Smooth muscle cell (in vitro differentiated cells): ENCODE data around the gene USP5. TPM values are rescaled to one million over a fixed set of nuclear protein-coding genes. Genes with fewer than 3 reads are reported as not detected.
A peak's percentile ranks its signal among the peaks of the same experiment; 100 is the strongest.

Source experiments
- DNase-seq: peaks from one replicate; lab custom pipeline; 2025; ENCODE audit not compliant: unreplicated experiment; lab: John Stamatoyannopoulos, UW
- H2AFZ ChIP-seq: fragments of 200-600 bp; sonication (generic); 2 replicates; pipeline ENCODE4 v1.6.0; 2016; ENCODE audit warnings: antibody characterized with exemption, low read depth, mild to moderate bottlenecking
- H3F3A ChIP-seq: fragments of 200-600 bp; sonication (generic); 2 replicates; pipeline ENCODE4 v1.6.0; 2017; ENCODE audit warnings: antibody characterized with exemption, low read depth
- H3K27ac ChIP-seq: fragments of 200-600 bp; sonication (generic); 2 replicates; pipeline ENCODE4 v1.5.1; 2016; ENCODE audit warnings: low read depth, mild to moderate bottlenecking
- H3K27me3 ChIP-seq: fragments of 200-600 bp; sonication (generic); 2 replicates; pipeline ENCODE4 v1.6.1; 2016; ENCODE audit warnings: low read depth, mild to moderate bottlenecking
- H3K36me3 ChIP-seq: fragments of 200-600 bp; sonication (generic); 2 replicates; pipeline ENCODE4 v1.5.1; 2016; ENCODE audit warnings: low read depth
- H3K4me1 ChIP-seq: fragments of 200-600 bp; sonication (generic); 2 replicates; pipeline ENCODE4 v1.5.1; 2016; ENCODE audit warnings: low read depth
- H3K4me2 ChIP-seq: fragments of 200-600 bp; sonication (generic); 2 replicates; pipeline ENCODE4 v1.6.0; 2016; ENCODE audit warnings: mild to moderate bottlenecking
- H3K4me3 ChIP-seq: fragments of 200-600 bp; sonication (generic); 2 replicates; pipeline ENCODE4 v1.5.1; 2016; ENCODE audit warnings: mild to moderate bottlenecking
- H3K79me2 ChIP-seq: fragments of 200-600 bp; sonication (generic); 2 replicates; pipeline ENCODE4 v1.6.0; 2016; ENCODE audit warnings: low read depth, mild to moderate bottlenecking
- H3K9ac ChIP-seq: fragments of 200-600 bp; sonication (generic); 2 replicates; pipeline ENCODE4 v1.6.0; 2016; ENCODE audit warnings: low read depth
- H3K9me3 ChIP-seq: fragments of 200-600 bp; sonication (generic); replicated peaks from 2 replicates; pipeline ENCODE4 v1.5.1; 2016; ENCODE audit warnings: low read depth
- H4K20me1 ChIP-seq: fragments of 200-600 bp; sonication (generic); 2 replicates; pipeline ENCODE4 v1.6.0; 2016; ENCODE audit warnings: low read depth
- CTCF ChIP-seq: fragments of 200-600 bp; sonication (generic); IDR thresholded peaks from 2 replicates; pipeline ENCODE4 v1.5.1; 2017; ENCODE audit warnings: borderline replicate concordance, mild to moderate bottlenecking, antibody characterized with exemption; ENCODE audit not compliant: insufficient read depth, poor library complexity, severe bottlenecking
- WGBS: methylation state at CpG from one replicate; pipeline ENCODE4 v1.1.7; 2016; ENCODE audit warnings: low lambda C conversion rate; 5-methylcytosine and 5-hydroxymethylcytosine counted together
- polyA plus RNA-seq: library from polyadenylated mRNA; unstranded; fragments of >200 nt; fragmentation: Nextera tagmentation; extraction: Ambion mirVana; gene quantifications from 2 replicates; pipeline ENCODE4 v1.2.1, GENCODE V29; 2016
- total RNA-seq: library from RNA; depleted of rRNA; stranded (reverse); fragments of >200 nt; gene quantifications from 2 replicates; pipeline ENCODE4 v1.2.3, GENCODE V29; 2014

USP5 gene
- total and polyA plus RNA-seq, 2 experiments from 2014 or later = 51.3 to 64.9 TPM

- peak within 1 kb of the TSS; percentile 65 for H2AFZ ChIP-seq
- DNase-seq = peak; percentile 93
Measured at GRCh38 chr12:6851153-6851920, 613 bp upstream of the USP5 start, which contains the start of gene CDCA3. CDCA3 (minus strand) TSS chr12:6851286; CDS start chr12:6850952, 334 bp downstream.

GRCh38 chr12:6852651-6853354 is 853 bp downstream of the USP5 start:
- H3K9ac ChIP-seq = peak overlapping the region; percentile 21
- peak overlapping the region; percentile 43 for H3K27ac ChIP-seq
- no peaks in the 10 kb centered on the region for H3K36me3 ChIP-seq
- no peaks in the 10 kb centered on the region for H3K9me3 ChIP-seq
- H2AFZ ChIP-seq = no peak overlapping the region
- peaks cover 7% of the 10 kb centered on the region for H3F3A ChIP-seq
- H3K4me2 ChIP-seq = peak overlapping the region; percentile 83
- no peaks in the 10 kb centered on the region for H3K4me1 ChIP-seq
- DNase-seq = no peak
- no peaks in the 10 kb centered on the region for H3K27me3 ChIP-seq
- WGBS = 1% methylated on average over 15 of the region's 18 CpGs
- peaks cover 3% of the 10 kb centered on the region for H4K20me1 ChIP-seq
- H3K4me3 ChIP-seq = peak overlapping the region; percentile 69
- TF ChIP-seq CTCF = no peak
- peaks cover 20% of the 10 kb centered on the region for H3K79me2 ChIP-seq

More at GRCh38 chr12:6851153-6851920, 613 bp upstream of the USP5 start, which contains the start of gene CDCA3:
- H3K36me3 ChIP-seq = no peaks in the 10 kb centered on the region
- TF ChIP-seq CTCF = no peak
- H3K4me3 ChIP-seq = peak within 1 kb of the TSS; percentile 69
- peaks cover 20% of the 10 kb centered on the region for H3K79me2 ChIP-seq
- under 1% methylated on average over 37 of the region's 37 CpGs for WGBS
- H4K20me1 ChIP-seq = peaks cover 3% of the 10 kb centered on the region
- no peaks in the 10 kb centered on the region for H3K9me3 ChIP-seq
- no peaks in the 10 kb centered on the region for H3K27me3 ChIP-seq
- peak within 1 kb of the TSS; percentile 84 for H3K4me2 ChIP-seq
- peaks cover 7% of the 10 kb centered on the region for H3F3A ChIP-seq
- peak within 1 kb of the TSS; percentile 82 for H3K27ac ChIP-seq
- no peaks in the 10 kb centered on the region for H3K4me1 ChIP-seq
- peak within 1 kb of the TSS; percentile 35 for H3K9ac ChIP-seq

GRCh38 chr12:6853626-6854025 is 1.7 kb downstream of the USP5 start:
- no peaks in the 10 kb centered on the region for H3K4me1 ChIP-seq
- H3K9me3 ChIP-seq = no peaks in the 10 kb centered on the region
- H3K79me2 ChIP-seq = peaks cover 20% of the 10 kb centered on the region
- no peak overlapping the region for H2AFZ ChIP-seq
- H3K9ac ChIP-seq = peak overlapping the region; percentile 21
- TF ChIP-seq CTCF = no peak
- no peaks in the 10 kb centered on the region for H3K27me3 ChIP-seq
- peak overlapping the region; percentile 83 for H3K4me2 ChIP-seq
- peak overlapping the region; percentile 43 for H3K27ac ChIP-seq
- 88% methylated on average over 1 of the region's 1 CpG for WGBS
- H3K36me3 ChIP-seq = no peaks in the 10 kb centered on the region
- DNase-seq = no peak
- H4K20me1 ChIP-seq = peaks cover 3% of the 10 kb centered on the region
- H3K4me3 ChIP-seq = peak overlapping the region; percentile 69
- peaks cover 7% of the 10 kb centered on the region for H3F3A ChIP-seq
